ENCODE results near the gene HOXA11. TPM values are rescaled to one million over a fixed set of nuclear protein-coding genes. Genes with fewer than 3 reads are reported as not detected.

HOXA11 gene
- total RNA-seq, 2 experiments from 2014 or later = not detected

DNA sequence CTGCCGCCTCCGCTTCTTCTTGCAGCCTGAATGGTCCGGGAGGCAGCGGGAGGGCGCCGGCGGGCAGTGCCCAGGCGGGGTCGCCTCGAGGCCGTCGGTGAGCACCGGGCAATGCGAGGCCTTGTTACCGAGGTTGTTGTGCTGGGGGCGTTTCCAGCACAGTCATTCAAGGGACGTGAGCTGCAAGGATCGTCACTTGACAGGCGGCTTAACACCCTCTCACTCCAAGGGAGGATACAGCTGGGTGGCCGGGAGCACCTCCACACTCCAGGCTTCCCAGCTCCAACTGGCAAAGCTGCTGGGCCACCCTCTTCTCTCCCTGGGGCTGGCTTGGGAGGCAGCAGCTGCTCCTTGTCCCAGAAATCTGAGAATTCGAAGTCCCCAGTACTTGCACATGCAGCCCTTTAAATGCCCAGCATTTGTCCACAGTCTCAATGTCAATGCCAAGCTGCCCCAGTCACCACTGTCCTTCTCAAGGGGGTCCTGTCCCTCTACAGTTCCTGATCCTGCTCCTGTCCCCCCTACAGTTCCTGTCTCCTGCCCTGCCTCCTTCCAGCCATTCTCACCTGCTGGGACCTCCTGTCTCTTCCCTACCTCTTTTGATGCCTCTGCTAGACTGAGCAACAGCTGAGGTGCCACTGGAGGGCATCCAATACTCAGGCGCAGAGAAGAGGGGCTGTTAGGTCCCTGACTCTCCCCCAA is 4.4 kb upstream of the HOXA11 start:
- peaks cover 84% of the 10 kb centered on the region for H3K27me3 Mint-ChIP-seq
- DNase-seq = peak; percentile 9
- CTCF ChIA-PET = interaction anchor here (2.5 kb wide), 1 partner anchor 39 kb away, joined by 7 read pairs; no protein-coding TSS in a partner anchor
- H3K9me3 Mint-ChIP-seq = no peaks in the 10 kb centered on the region
- peaks cover 55% of the 10 kb centered on the region for H3K4me1 Mint-ChIP-seq (ENCODE audit: low read depth)
- peaks cover 4% of the 10 kb centered on the region for H3K36me3 Mint-ChIP-seq
- POLR2A ChIA-PET = no interaction called here
- H3K27ac Mint-ChIP-seq = no peak overlapping the region
- H3K4me3 Mint-ChIP-seq = no peak overlapping the region
- intact Hi-C loops (cut with micrococcal nuclease) = loop anchor here (1.0 to 5.0 kb wide), 3 partner anchors 11 to 1327 kb away; partner anchors contain the start of genes HOXA13 and HOXA3

DNA sequence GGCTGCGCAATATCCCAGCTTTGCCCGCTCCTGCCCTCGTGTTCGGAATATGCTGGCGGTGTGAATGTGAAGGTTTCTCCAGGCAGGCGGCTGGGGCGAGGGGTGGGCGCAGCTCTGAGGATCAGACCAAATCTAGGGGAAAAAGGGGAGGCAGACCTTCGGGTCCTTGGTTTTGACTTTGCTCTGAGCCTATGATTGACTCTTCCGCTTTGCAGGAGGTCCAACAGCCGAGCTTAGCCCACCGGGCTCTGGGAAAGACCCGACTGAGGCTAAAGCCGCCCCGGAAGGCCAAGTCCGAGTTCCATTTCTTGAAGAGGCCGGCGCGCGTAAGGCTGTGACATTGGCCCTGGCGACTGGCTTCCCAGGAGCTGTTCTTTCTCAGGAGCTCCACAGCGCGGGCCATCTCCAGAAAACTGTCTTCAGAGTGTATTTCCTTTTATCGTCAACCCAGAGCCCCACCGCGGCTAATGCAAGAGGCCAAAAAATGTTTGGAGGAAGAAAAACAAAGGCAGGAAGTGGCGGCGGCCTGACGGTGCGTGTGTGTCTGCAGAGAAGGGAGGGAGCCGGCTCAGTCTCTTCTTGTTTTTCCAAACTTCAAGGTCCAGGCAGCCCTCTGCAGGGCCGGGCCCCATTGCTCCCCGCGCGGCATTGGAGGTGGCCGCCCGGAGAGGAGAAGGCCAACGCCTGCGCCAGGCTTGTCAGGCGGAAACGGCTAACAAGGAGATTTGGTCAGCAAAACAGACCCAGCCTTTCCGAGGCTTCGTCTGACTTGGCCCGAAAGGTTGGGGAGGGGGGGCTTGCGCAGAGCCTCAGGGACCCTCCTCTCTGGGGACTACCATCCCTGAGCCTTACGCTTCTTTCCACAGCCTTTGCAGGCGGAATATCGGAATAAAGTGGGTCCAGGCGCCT is 3.6 kb upstream of the HOXA11 start:
- intact Hi-C loops (cut with micrococcal nuclease) = loop anchor here (1.0 to 5.0 kb wide), 3 partner anchors 12 to 1326 kb away; partner anchors contain the start of genes HOXA13 and HOXA3
- peaks cover 83% of the 10 kb centered on the region for H3K27me3 Mint-ChIP-seq
- peaks cover 55% of the 10 kb centered on the region for H3K4me1 Mint-ChIP-seq (ENCODE audit: low read depth)
- no peaks in the 10 kb centered on the region for H3K9me3 Mint-ChIP-seq
- no peak overlapping the region for H3K27ac Mint-ChIP-seq
- POLR2A ChIA-PET = no interaction called here
- peaks cover 4% of the 10 kb centered on the region for H3K36me3 Mint-ChIP-seq
- H3K4me3 Mint-ChIP-seq = peak overlapping the region; percentile 55
- peak; percentile 48 for DNase-seq
- CTCF ChIA-PET = no interaction called here

DNA sequence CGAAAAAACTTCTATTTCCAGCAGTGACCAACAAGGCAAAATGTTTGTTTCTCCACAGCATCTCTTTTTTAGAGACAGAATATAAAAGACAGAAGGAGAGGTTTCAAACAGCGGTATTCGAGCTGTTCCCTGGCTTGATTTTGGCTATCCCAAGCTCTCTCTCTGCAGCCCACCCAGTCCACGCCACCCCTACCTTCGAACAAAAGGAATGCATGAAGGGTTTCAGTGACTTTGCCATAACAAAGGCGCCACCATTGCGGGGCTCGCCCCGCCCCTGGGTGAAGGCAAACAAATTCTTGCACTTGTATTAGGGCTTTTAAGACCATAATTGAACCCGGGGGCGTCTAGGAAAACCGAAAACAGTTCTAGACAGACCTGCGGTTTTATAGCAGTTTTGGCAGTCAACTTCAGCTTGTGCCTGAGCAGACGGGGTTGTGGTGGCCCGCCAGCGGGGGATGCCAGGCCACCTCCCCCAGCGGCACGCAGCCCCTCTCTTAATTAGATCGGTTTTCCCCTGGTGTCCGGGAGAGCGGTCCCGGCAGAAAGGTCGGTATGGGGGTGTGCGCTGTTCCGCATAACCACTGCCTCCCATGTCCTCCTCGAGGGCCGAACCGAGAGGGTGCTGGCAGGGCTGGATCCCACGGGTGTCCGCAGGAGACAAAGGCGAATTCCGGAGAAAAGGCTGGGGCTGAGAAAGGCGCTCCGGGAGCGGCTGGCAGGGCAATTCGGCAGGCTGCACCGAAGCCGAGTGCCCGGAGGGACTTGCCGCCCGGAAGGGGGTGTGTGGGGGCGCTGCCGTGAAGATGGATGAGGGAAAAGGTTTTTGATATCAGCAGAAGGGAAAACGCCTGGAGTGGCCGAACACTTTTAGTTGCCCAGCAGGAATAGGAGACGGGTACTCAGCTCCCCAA is 2.7 kb upstream of the HOXA11 start:
- peak; percentile 10 for DNase-seq
- intact Hi-C loops (cut with micrococcal nuclease) = loop anchor here (5.0 kb wide), 2 partner anchors 35 to 1325 kb away; partner anchors contain the start of gene HOXA3

DNA sequence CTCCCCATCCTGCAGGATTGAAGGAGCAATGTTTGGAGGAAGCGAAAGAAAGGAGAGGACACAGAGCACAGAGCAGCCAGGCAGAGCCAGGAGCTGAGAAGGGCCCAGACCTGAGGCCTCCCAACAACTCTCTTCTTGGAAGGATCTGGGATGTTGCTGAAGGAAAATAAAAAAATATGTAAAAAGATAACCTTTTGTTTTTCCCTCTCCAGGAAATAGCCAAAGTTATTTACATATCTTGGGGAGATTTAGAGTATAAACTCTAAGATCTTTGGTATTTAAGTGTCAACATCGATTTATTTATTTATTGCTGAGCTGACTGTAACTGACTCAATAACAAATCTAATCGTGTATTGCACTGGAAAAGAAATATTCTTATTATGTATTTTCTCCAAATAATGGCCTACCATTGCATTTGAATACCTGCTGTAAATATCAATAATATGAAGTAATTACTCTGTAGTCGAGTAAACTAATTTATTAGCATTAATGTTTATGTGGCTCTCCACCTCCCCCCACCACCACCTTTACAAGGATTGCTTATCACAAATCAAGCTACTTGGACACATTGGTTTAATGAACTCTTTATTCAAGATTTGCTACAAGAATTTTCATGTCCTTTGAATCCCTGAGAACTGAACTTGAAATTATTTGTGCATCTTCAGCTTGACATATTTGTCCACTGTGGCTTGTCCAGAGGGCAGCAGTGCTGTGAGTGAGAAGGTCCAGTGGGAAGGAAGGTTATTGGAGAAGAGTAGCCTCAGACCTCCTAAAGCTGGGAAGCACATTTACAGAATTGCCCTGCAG is 1.8 kb upstream of the HOXA11 start:
- peaks cover 46% of the 10 kb centered on the region for H3K4me1 Mint-ChIP-seq (ENCODE audit: low read depth)
- intact Hi-C loops (cut with micrococcal nuclease) = loop anchor here (5.0 kb wide), 2 partner anchors 35 to 1325 kb away; partner anchors contain the start of gene HOXA3

More for the DNA sequence above, 2.7 kb upstream of the HOXA11 start:
- H3K4me1 Mint-ChIP-seq (ENCODE audit: low read depth) = peaks cover 51% of the 10 kb centered on the region
- no peak overlapping the region for H3K27ac Mint-ChIP-seq
- ChIA-PET POLR2A (no interaction called here), CTCF (interaction anchor here (0.9 to 6.5 kb wide), 6 partner anchors 7 to 55 kb away, joined by 3 to 45 read pairs (median 5); partner anchors contain the start of genes EVX1 and HOXA13)
- peaks cover 83% of the 10 kb centered on the region for H3K27me3 Mint-ChIP-seq
- no peaks in the 10 kb centered on the region for H3K9me3 Mint-ChIP-seq
- H3K4me3 Mint-ChIP-seq = peak overlapping the region; percentile 55
- H3K36me3 Mint-ChIP-seq = peaks cover 4% of the 10 kb centered on the region

DNA sequence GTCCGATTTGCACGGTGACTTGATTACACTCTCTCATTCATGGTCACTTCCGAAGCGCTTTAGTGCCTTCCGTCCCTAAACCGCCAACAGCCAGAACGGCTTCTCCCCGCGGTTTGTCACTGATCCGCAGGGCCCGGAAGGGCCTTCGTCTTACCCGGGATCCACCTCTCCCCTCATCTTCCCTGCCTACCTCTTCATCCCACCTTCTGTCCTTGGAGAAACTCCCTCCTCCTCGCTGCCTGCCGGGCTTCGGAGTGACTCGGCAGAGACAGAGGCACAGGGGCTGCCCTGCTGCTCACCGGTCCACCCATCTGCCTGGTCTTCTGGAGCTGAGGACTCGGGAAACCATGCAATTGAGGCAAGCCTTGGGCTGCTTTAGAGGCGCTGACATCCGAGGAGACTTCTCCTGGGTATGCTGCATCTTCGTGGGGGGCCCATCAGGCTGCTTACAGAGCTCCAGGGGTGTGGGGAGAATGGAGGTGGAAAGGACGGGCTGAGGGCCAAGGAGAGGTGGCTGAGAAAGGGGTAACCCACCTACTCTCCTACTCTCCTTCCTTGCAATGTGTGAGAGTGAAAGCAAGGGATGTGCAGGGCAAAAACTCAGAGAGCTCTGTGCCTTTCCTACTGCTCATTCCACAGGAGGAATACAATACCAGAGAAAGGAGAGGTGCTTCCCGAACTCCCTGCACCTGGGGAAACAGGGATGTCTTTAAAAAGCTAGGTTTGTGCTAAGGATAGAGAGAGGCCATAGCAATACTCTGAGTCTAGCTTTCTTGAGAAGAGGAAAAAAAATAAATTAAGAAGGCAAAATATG is 1.0 kb upstream of the HOXA11 start:
- peak overlapping the region; percentile 19 for H3K27ac Mint-ChIP-seq
- H3K4me1 Mint-ChIP-seq (ENCODE audit: low read depth) = peaks cover 46% of the 10 kb centered on the region
- H3K9me3 Mint-ChIP-seq = no peaks in the 10 kb centered on the region
- H3K36me3 Mint-ChIP-seq = peaks cover 4% of the 10 kb centered on the region
- POLR2A ChIA-PET = no interaction called here
- DNase-seq = peak; percentile 9
- intact Hi-C loops (cut with micrococcal nuclease) = loop anchor here (1.0 to 5.0 kb wide), 4 partner anchors 13 to 1324 kb away; partner anchors contain the start of gene HOXA3
- peak overlapping the region; percentile 57 for H3K4me3 Mint-ChIP-seq
- CTCF ChIA-PET = interaction anchor here (0.8 to 6.5 kb wide), 7 partner anchors 9 to 36 kb away, joined by 3 to 45 read pairs (median 4); partner anchors contain the start of gene HOXA13
- peaks cover 79% of the 10 kb centered on the region for H3K27me3 Mint-ChIP-seq

More for the DNA sequence above, 1.8 kb upstream of the HOXA11 start:
- Mint-ChIP-seq H3K27me3 (peaks cover 80% of the 10 kb centered on the region), H3K36me3 (peaks cover 4% of the 10 kb centered on the region), H3K27ac (no peak overlapping the region), H3K9me3 (no peaks in the 10 kb centered on the region), H3K4me3 (no peak overlapping the region)
- DNase-seq = peak; percentile 3
- POLR2A ChIA-PET = no interaction called here
- CTCF ChIA-PET = interaction anchor here (0.8 to 6.5 kb wide), 8 partner anchors 8 to 56 kb away, joined by 3 to 45 read pairs (median 4); partner anchors contain the start of genes EVX1 and HOXA13

DNA sequence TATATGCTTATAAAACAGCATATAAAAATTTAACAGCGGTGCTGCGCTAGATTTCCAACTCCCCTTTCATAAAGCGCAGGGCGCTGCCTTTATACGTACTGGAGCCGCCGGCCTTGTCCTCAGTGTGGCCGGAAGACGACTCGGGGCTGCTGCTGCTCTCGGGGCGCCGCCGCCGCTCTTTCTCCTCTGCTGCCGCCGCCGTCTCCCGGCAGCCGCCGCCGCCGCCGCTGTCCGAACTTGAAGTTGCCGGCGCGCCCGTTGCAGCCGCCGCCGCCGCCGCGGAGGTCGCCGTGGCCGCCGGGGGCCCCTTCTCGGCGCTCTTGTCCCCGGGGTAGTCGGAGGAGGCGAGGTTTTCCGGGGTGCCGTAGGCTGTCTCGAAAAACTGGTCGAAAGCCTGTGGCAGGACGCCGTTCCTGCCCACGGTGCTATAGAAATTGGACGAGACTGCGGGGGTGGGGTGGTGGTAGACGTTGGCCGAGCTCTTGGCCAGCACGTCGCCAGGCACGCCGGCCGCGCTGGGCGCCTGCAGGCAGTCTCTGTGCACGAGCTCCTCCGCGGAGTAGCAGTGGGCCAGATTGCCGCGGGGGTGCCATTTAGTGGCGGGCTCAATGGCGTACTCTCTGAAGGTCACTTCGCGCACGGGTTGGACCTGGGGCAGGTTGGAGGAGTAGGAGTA is 557 bp downstream of the HOXA11 start:
- intact Hi-C loops (cut with micrococcal nuclease) = loop anchor here (1.0 to 5.0 kb wide), 5 partner anchors 11 to 1322 kb away; partner anchors contain the start of gene HOXA3
- H3K9me3 Mint-ChIP-seq = no peaks in the 10 kb centered on the region
- H3K27ac Mint-ChIP-seq = peak overlapping the region; percentile 24
- DNase-seq = peak; percentile 43
- ChIA-PET POLR2A (no interaction called here), CTCF (interaction anchor here (1.0 to 6.5 kb wide), 4 partner anchors 10 to 23 kb away, joined by 4 to 45 read pairs (median 6); partner anchors contain the start of gene HOXA9)
- peaks cover 73% of the 10 kb centered on the region for H3K27me3 Mint-ChIP-seq
- H3K36me3 Mint-ChIP-seq = peaks cover 4% of the 10 kb centered on the region
- peak overlapping the region; percentile 57 for H3K4me3 Mint-ChIP-seq
- H3K4me1 Mint-ChIP-seq (ENCODE audit: low read depth) = peaks cover 47% of the 10 kb centered on the region

DNA sequence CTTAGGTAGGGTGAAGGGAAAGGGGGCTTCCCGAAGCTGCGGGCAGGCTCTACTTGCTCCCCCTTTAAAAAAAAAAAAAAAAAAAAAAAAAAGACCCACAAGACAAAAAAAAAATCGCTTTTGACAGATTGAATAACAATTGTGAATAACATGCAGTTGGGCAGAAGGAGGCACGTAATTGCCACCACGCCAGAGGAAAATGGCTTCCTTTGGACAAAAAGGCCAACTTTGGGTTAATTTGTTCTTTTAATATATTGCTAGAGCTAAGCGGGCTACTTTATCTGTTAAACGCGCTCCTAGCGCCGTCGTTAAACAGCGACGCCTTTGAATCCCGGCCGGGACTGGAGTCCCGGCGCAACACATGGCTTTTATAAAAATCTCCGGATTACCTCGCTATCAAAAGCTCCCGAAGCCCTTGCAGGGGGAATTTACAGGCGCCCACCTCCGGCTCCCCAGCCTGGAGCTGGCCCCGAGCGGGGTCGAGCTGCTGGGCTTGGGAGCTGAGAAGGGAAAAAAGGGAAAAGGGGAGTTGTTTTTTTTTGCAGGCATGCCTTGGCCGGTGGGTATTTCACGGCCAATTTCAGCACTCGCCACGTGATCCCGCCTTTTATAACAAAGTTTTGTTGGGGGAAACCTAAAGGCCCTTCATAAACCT is 1.2 kb downstream of the HOXA11 start:
- H3K4me1 Mint-ChIP-seq (ENCODE audit: low read depth) = peaks cover 44% of the 10 kb centered on the region
- peaks cover 4% of the 10 kb centered on the region for H3K36me3 Mint-ChIP-seq
- peaks cover 73% of the 10 kb centered on the region for H3K27me3 Mint-ChIP-seq
- ChIA-PET POLR2A (no interaction called here), CTCF (interaction anchor here (1.7 to 6.5 kb wide), 2 partner anchors 11 to 18 kb away, joined by 7 to 45 read pairs; partner anchors contain the start of gene HOXA9)
- peak overlapping the region; percentile 57 for H3K4me3 Mint-ChIP-seq
- H3K27ac Mint-ChIP-seq = no peak overlapping the region
- peak; percentile 13 for DNase-seq
- intact Hi-C loops (cut with micrococcal nuclease) = loop anchor here (1.0 to 2.0 kb wide), 2 partner anchors 15 to 18 kb away; no protein-coding TSS in a partner anchor
- no peaks in the 10 kb centered on the region for H3K9me3 Mint-ChIP-seq

GRCh38 chr7:27182861-27183681 is 2.0 kb downstream of the HOXA11 start:
- intact Hi-C loops (cut with micrococcal nuclease) = no loop called here
- ChIA-PET POLR2A (interaction anchor here (1.0 kb wide), 1 partner anchor 13 kb away, joined by 3 read pairs; no protein-coding TSS in a partner anchor), CTCF (interaction anchor here (0.7 to 6.5 kb wide), 5 partner anchors 12 to 22 kb away, joined by 3 to 45 read pairs (median 7); partner anchors contain the start of gene HOXA9)
- H3K27ac Mint-ChIP-seq = no peak overlapping the region
- peaks cover 37% of the 10 kb centered on the region for H3K4me1 Mint-ChIP-seq (ENCODE audit: low read depth)
- peak; percentile 9 for DNase-seq
- H3K4me3 Mint-ChIP-seq = no peak overlapping the region
- H3K9me3 Mint-ChIP-seq = no peaks in the 10 kb centered on the region
- H3K36me3 Mint-ChIP-seq = peaks cover 4% of the 10 kb centered on the region
- peaks cover 71% of the 10 kb centered on the region for H3K27me3 Mint-ChIP-seq

All from activated CD4-positive, alpha-beta memory T cell treated with anti-CD3 and anti-CD28 coated beads for 36 hours (primary cell).